K562 (cell line): Measurements from ENCODE around the gene POLR2A. TPM values are rescaled to one million over a fixed set of nuclear protein-coding genes. Genes with fewer than 3 reads are reported as not detected.
A peak's percentile ranks its signal among the peaks of the same experiment; 100 is the strongest.

Experiments
- ATAC-seq: fragments of 200-7000 bp; cut with Tn5 transposase; 3 replicates; pipeline ENCODE4 v1.9.1; 2020; ENCODE audit warnings: moderate library complexity
- Bru-seq: library from RNA; stranded (reverse); fragments of 400-500 nt; gene quantifications from one replicate; lab custom pipeline; 2021; lab: Mats Ljungman, UMichigan
- BruChase-seq, 2 experiments: library from RNA; stranded (reverse); fragments of 400-500 nt; gene quantifications; one replicate each; lab custom pipeline; 2021; lab: Mats Ljungman, UMichigan
- BruUV-seq: library from RNA; stranded (reverse); fragments of 400-500 nt; replicated peaks from 2 replicates; lab custom pipeline; 2021; lab: Mats Ljungman, UMichigan
- CTCF ChIA-PET: fragments of 300-600 bp; formaldehyde crosslinking; extraction: SDS; loops from one replicate; lab custom pipeline; 2021; ENCODE audit warnings: low intra/inter-chr PET ratio; lab: Yijun Ruan, JAX
- POLR2A ChIA-PET: fragments of 300-600, 350-650 bp; sonication (Branson Sonifier 250); formaldehyde crosslinking; extraction: SDS; loops from one replicate; lab custom pipeline; 2021; ENCODE audit warnings: antibody characterized with exemption, inconsistent platforms; lab: Yijun Ruan, JAX
- DNase-seq, 4 experiments: peaks; one replicate each; pipeline versions ENCODE4 v3.0.0 to v3.0.0-alpha.2; 2011 to 2018; ENCODE audit warnings: low spot score in 3 of 4, mixed read lengths in 3 of 4; ENCODE audit errors: extremely low read depth in 1 of 4
- FAIRE-seq: peaks from 2 replicates; lab custom pipeline; 2011; peaks lifted over from hg19 to GRCh38; lab: Jason Lieb, UNC
- H2AFZ ChIP-seq: 2 replicates; pipeline ENCODE4 v1.6.0; 2011; ENCODE audit warnings: low read depth, low read length, control low read depth, inconsistent platforms
- H3K27ac ChIP-seq: fragments of 200-600 bp; 3 replicates; pipeline ENCODE4 v1.8.0; 2011; ENCODE audit warnings: low read depth, mild to moderate bottlenecking, control low read depth, inconsistent platforms, low read length, moderate library complexity, mixed read lengths; ENCODE audit errors: extremely low read depth
- H3K27me3 ChIP-seq, 2 experiments: fragments of 300-600 bp in 1 of 2; 2 replicates in 1 of 2; 3 replicates in 1 of 2; pipeline versions ENCODE4 v1.6.0 to v1.8.0; 2011; ENCODE audit warnings: inconsistent platforms in 2 of 2, low read length in 2 of 2, mild to moderate bottlenecking in 1 of 2, mixed read lengths in 1 of 2, moderate library complexity in 1 of 2; ENCODE audit not compliant: control insufficient read depth in 2 of 2, insufficient read depth in 2 of 2
- H3K36me3 ChIP-seq: fragments of 300-600 bp; 3 replicates; pipeline ENCODE4 v1.8.0; 2011; ENCODE audit warnings: mild to moderate bottlenecking, low read length, inconsistent platforms; ENCODE audit not compliant: control insufficient read depth, insufficient read depth
- H3K4me1 ChIP-seq, 2 experiments: fragments of 200-600 bp in 1 of 2; replicated peaks in 1 of 2; 2 replicates in 1 of 2; 3 replicates in 1 of 2; pipeline versions ENCODE4 v1.5.1 to v1.8.0; 2011; ENCODE audit warnings: inconsistent platforms in 2 of 2, low read length in 2 of 2, mild to moderate bottlenecking in 1 of 2, mixed read lengths in 1 of 2, moderate library complexity in 1 of 2; ENCODE audit not compliant: control insufficient read depth in 2 of 2, insufficient read depth in 2 of 2
- H3K4me2 ChIP-seq: 2 replicates; pipeline ENCODE4 v1.6.1; 2011; ENCODE audit warnings: low read length, control low read depth, inconsistent platforms, mixed read lengths; ENCODE audit not compliant: insufficient read depth
- H3K4me3 ChIP-seq: fragments of 200-600 bp; sonication (generic), shearing (Covaris generic); 2 replicates; pipeline ENCODE4 v1.5.1; 2016; ENCODE audit warnings: control low read depth, inconsistent platforms
- H3K79me2 ChIP-seq: fragments of 200-600 bp; 3 replicates; pipeline ENCODE4 v1.8.0; 2011; ENCODE audit warnings: low read length, inconsistent platforms; ENCODE audit not compliant: control insufficient read depth, insufficient read depth
- H3K9ac ChIP-seq, 2 experiments: 2 replicates each; pipeline versions ENCODE4 v1.6.0 to v1.6.1; 2011; ENCODE audit warnings: low read depth in 2 of 2, low read length in 2 of 2, control low read depth in 1 of 2, inconsistent platforms in 1 of 2, mild to moderate bottlenecking in 1 of 2, mixed read lengths in 1 of 2; ENCODE audit not compliant: insufficient read depth in 1 of 2
- H3K9me1 ChIP-seq: one replicate; pipeline ENCODE4 v1.6.0; 2011; ENCODE audit warnings: inconsistent platforms, mild to moderate bottlenecking, low read length, moderate library complexity; ENCODE audit not compliant: control insufficient read depth, insufficient read depth
- H3K9me3 ChIP-seq: replicated peaks from 2 replicates; pipeline ENCODE4 v1.5.1; 2011; ENCODE audit warnings: low read depth, low read length, inconsistent platforms; ENCODE audit not compliant: control insufficient read depth, insufficient read depth
- H4K20me1 ChIP-seq: replicated peaks from 2 replicates; pipeline ENCODE4 v1.6.1; 2011; ENCODE audit warnings: low read length, inconsistent platforms, mixed read lengths; ENCODE audit not compliant: control insufficient read depth, insufficient read depth
- CBFA2T3 ChIP-seq: fragments of 450-650 bp; IDR thresholded peaks from 2 replicates; pipeline ENCODE4 v1.6.1; 2017
- CSDE1 ChIP-seq, 2 experiments: fragments of 450-650 bp; IDR thresholded peaks; 2 replicates each; pipeline ENCODE4 v1.6.1; 2016; ENCODE audit warnings: mild to moderate bottlenecking in 1 of 2
- NONO ChIP-seq, 2 experiments: fragments of 200-400 bp in 1 of 2; fragments of 450-650 bp in 1 of 2; formaldehyde crosslinking in 1 of 2; IDR thresholded peaks; 2 replicates each; pipeline ENCODE4 v1.6.1; 2017; ENCODE audit warnings: low read depth in 2 of 2, mild to moderate bottlenecking in 2 of 2, moderate library complexity in 2 of 2, low read length in 1 of 2
- RREB1 ChIP-seq: fragments of 250-450 bp; sonication (Bioruptor Pico); IDR thresholded peaks from 2 replicates; pipeline ENCODE4 v1.4.0; 2020
- SMAD1 ChIP-seq: fragments of 150-350 bp; IDR thresholded peaks from 2 replicates; pipeline ENCODE4 v1.6.1; 2014; ENCODE audit warnings: low read length, low read depth; ENCODE audit not compliant: partially characterized antibody
- TAF15 ChIP-seq: fragments of 200-400 bp; formaldehyde crosslinking; IDR thresholded peaks from 2 replicates; pipeline ENCODE4 v1.6.1; 2017; ENCODE audit warnings: mild to moderate bottlenecking, low read depth, low read length, moderate library complexity
- ZBTB1 ChIP-seq: sonication (generic); formaldehyde crosslinking; IDR thresholded peaks from 2 replicates; pipeline ENCODE4 v1.8.1; 2023; ENCODE audit warnings: missing genetic modification reagents, low read depth, mild to moderate bottlenecking, borderline replicate concordance
- ZC3H4 ChIP-seq: sonication (generic); formaldehyde crosslinking; IDR thresholded peaks from 2 replicates; pipeline ENCODE4 v1.9.0; 2021; ENCODE audit warnings: missing genetic modification reagents, borderline replicate concordance
- ZKSCAN3 ChIP-seq: fragments of 250-450 bp; sonication (Bioruptor Pico); IDR thresholded peaks from 2 replicates; pipeline ENCODE4 v1.4.0; 2020
- ZNF76 ChIP-seq: fragments of 250-450 bp; sonication (Bioruptor Pico); IDR thresholded peaks from 2 replicates; pipeline ENCODE4 v1.4.0; 2020; ENCODE audit warnings: mild to moderate bottlenecking, moderate library complexity, borderline replicate concordance
- WGBS: fragments of 100-300 bp; shearing (Covaris generic); methylation state at CpG from one replicate; pipeline ENCODE4 v1.1.6; 2016; ENCODE audit warnings: low coverage, mixed read lengths; ENCODE audit not compliant: insufficient coverage; ENCODE audit errors: missing lambda C conversion rate; 5-methylcytosine and 5-hydroxymethylcytosine counted together
- in situ Hi-C: fragments of 300-500 bp; cut with MboI; formaldehyde crosslinking; loops from 4 replicates; pipeline ENCODE4 v1.15.0; 2018; ENCODE audit warnings: inconsistent platforms, mixed read lengths
- intact Hi-C: fragments of 100-400 bp; cut with micrococcal nuclease; formaldehyde crosslinking; loops from 2 replicates; pipeline ENCODE4 v1.14.2; 2022
- long read RNA-seq, 3 experiments: library from polyadenylated mRNA in 2 of 3; library from RNA in 1 of 3; unstranded in 2 of 3; stranded (forward) in 1 of 3; transcript quantifications; one replicate each; pipeline ENCODE4 v2.0.0, GENCODE V29; 2019 to 2022
- polyA minus RNA-seq, 3 experiments: library from RNA; depleted of rRNA, polyadenylated mRNA; stranded (reverse); fragments of >200 nt; gene quantifications; 2 replicates each; pipeline ENCODE4 v1.2.3, GENCODE V29; 2011
- polyA plus RNA-seq, 8 experiments: library from polyadenylated mRNA; depleted of rRNA in 4 of 8; stranded (reverse) in 5 of 8; unstranded in 3 of 8; fragments of >200 nt; fragmentation: Nextera tagmentation in 2 of 8; fragmentation: Illumina TruSeq in 1 of 8; extraction: Ambion mirVana in 2 of 8; extraction: Trizol in 1 of 8; gene quantifications; 2 replicates each; pipeline versions ENCODE4 v1.2.1 to v1.2.3, GENCODE V29; 2011 to 2014; ENCODE audit warnings: inconsistent platforms in 1 of 8, missing spikeins in 1 of 8
- total RNA-seq, 7 experiments: library from RNA; depleted of rRNA in 6 of 7; stranded (reverse); fragments of >200 nt in 6 of 7; fragmentation: Illumina TruSeq in 2 of 7; extraction: Trizol in 2 of 7; gene quantifications; 2 replicates each; pipeline versions ENCODE4 v1.2.1 to v1.2.3, GENCODE V29; 2011 to 2021; ENCODE audit warnings: low replicate concordance in 1 of 7

POLR2A gene
- 324 and 608 TPM in 2 replicates for total RNA-seq (2011; cell fraction: chromatin; rRNA removed; ENCODE audit: low replicate concordance)
- 252 and 283 TPM in 2 replicates for total RNA-seq (2011; cell fraction: nucleolus; rRNA removed)
- total RNA-seq (2011; cell fraction: nucleoplasm; rRNA removed) = 236 and 241 TPM in 2 replicates
- 31.7 and 32.1 TPM in 2 replicates for total RNA-seq (2014; rRNA removed)
- 9.0 and 12.4 TPM in 2 replicates for total RNA-seq (2014; rRNA removed; fragmentation: Illumina TruSeq; extraction: Trizol)
- total RNA-seq (2015; rRNA removed; fragmentation: Illumina TruSeq; extraction: Trizol) = 9.6 and 15.4 TPM in 2 replicates
- 97.6 and 109 TPM in 2 replicates for total RNA-seq (2021)
- 8.7 and 13.6 TPM in 2 replicates for polyA plus RNA-seq (2011; rRNA removed)
- polyA plus RNA-seq (2011; cell fraction: cytosol; rRNA removed) = 10.8 and 13.4 TPM in 2 replicates
- polyA plus RNA-seq (2011; cell fraction: nucleus; rRNA removed) = 56.5 and 68.4 TPM in 2 replicates
- polyA plus RNA-seq (2012) = 46.0 and 58.3 TPM in 2 replicates
- 52.5 and 55.6 TPM in 2 replicates for polyA plus RNA-seq (2014; fragmentation: Illumina TruSeq; extraction: Trizol)
- polyA plus RNA-seq (2014; fragmentation: Nextera tagmentation; extraction: Ambion mirVana) = 1 to 10 TPM; 1.3 to 1.5 TPM
- 20.9 and 23.9 TPM in 2 replicates for polyA plus RNA-seq (2014; rRNA removed)
- polyA minus RNA-seq (2011; rRNA and poly(A)+ RNA removed) = 63.4 and 72.9 TPM in 2 replicates
- 117 and 140 TPM in 2 replicates for polyA minus RNA-seq (2011; cell fraction: cytosol; rRNA and poly(A)+ RNA removed)
- polyA minus RNA-seq (2011; cell fraction: nucleus; rRNA and poly(A)+ RNA removed) = 66.5 and 98.3 TPM in 2 replicates
- Bru-seq, nascent RNA = percentile 92 among the genes with signal in this experiment
- percentile 77 among the genes with signal in this experiment for BruChase-seq, experiment 1, labeled RNA remaining after a 2-hour chase
- percentile 81 among the genes with signal in this experiment for BruChase-seq, experiment 2, labeled RNA remaining after a 6-hour chase
- long read RNA-seq, experiment 1, partial matches to known transcripts = 16 of 35 reads
- long read RNA-seq, experiment 1, other reads (novel, unspliced or antisense) = 19 of 35 reads
- long read RNA-seq, experiment 2, partial matches to known transcripts = 37 of 51 reads
- long read RNA-seq, experiment 2, other reads (novel, unspliced or antisense) = 14 of 51 reads
- long read RNA-seq, experiment 3 = 0 reads

GRCh38 chr17:7484067-7484918 is at the start of gene POLR2A:
POLR2A (plus strand) TSS chr17:7484366.
- H3K4me2 ChIP-seq = peak within 1 kb of the TSS; percentile 97
- WGBS = 5% methylated on average over 8 of the region's 64 CpGs
- in situ Hi-C loops (no loop called here), intact Hi-C loops (loop anchor here (2.0 to 5.0 kb wide), 4 partner anchors 47 to 132 kb away; partner anchors contain the start of genes FGF11, KCTD11, SENP3 and TMEM102)
- no TSS peak for BruUV-seq
- H3K4me3 ChIP-seq = peak within 1 kb of the TSS; percentile 63
- H3K9me3 ChIP-seq = no peaks in the 10 kb centered on the region
- peak within 1 kb of the TSS; percentile 99 for H2AFZ ChIP-seq
- ChIA-PET CTCF (no interaction called here), POLR2A (interaction anchor here (0.5 to 4.0 kb wide), 38 partner anchors 8 to 689 kb away, joined by 3 to 25 read pairs (median 4); partner anchors contain the start of genes ATP1B2, CD68, PLSCR3 and TMEM102)
- no peaks in the 10 kb centered on the region for H3K9me1 ChIP-seq
- H3K36me3 ChIP-seq = peaks cover 22% of the 10 kb centered on the region; the same call in 2 of the 3 replicates
- peaks cover 56% of the 10 kb centered on the region for H3K79me2 ChIP-seq
- DNase-seq = peak; percentile 89 to 97 (median 94)
- peak within 1 kb of the TSS; percentile 100 for H3K27ac ChIP-seq
- H3K27me3 ChIP-seq = no peaks in the 10 kb centered on the region
- peak within 1 kb of the TSS; percentile 96 to 99 for H3K9ac ChIP-seq
- H4K20me1 ChIP-seq = no peaks in the 10 kb centered on the region
- peak; percentile 78 for ATAC-seq
- peaks cover 16 to 36% of the 10 kb centered on the region in 2 experiments; a peak in 4 of 5 replicates for H3K4me1 ChIP-seq
- FAIRE-seq = no peak
- no peak; the same call in 1 of the 2 replicates for TF ChIP-seq ZBTB1
- TF ChIP-seq CSDE1 (IDR thresholded peaks at IDR 0.05) = peak in 1 of 2 experiments; percentile 92; a peak in 2 of 4 replicates
- no peak for TF ChIP-seq ZNF76 (CRISPR knock-in tag)
- TF ChIP-seq NONO (IDR thresholded peaks at IDR 0.05; ENCODE audit: low read depth in 2 of 2, low read length in 1 of 2) = peak; percentile 98
- no peak for TF ChIP-seq TAF15
- no peak for TF ChIP-seq ZC3H4
- no peak for TF ChIP-seq RREB1 (CRISPR knock-in tag)
- peak; percentile 93 for TF ChIP-seq SMAD1
- TF ChIP-seq CBFA2T3 = peak; percentile 3; the same call in 1 of the 2 replicates
- no peak for TF ChIP-seq ZKSCAN3
